HG03439 (cell line): ENCODE measurements around the gene PDGFA.

ENCODE experiments used
- ATAC-seq: cut with Tn5 transposase; IDR thresholded peaks from one replicate; pipeline ENCODE4 v1.9.1; 2021; ENCODE audit warnings: mild to moderate bottlenecking, moderate library complexity; ENCODE audit not compliant: unreplicated experiment

The PDGFA gene

DNA sequence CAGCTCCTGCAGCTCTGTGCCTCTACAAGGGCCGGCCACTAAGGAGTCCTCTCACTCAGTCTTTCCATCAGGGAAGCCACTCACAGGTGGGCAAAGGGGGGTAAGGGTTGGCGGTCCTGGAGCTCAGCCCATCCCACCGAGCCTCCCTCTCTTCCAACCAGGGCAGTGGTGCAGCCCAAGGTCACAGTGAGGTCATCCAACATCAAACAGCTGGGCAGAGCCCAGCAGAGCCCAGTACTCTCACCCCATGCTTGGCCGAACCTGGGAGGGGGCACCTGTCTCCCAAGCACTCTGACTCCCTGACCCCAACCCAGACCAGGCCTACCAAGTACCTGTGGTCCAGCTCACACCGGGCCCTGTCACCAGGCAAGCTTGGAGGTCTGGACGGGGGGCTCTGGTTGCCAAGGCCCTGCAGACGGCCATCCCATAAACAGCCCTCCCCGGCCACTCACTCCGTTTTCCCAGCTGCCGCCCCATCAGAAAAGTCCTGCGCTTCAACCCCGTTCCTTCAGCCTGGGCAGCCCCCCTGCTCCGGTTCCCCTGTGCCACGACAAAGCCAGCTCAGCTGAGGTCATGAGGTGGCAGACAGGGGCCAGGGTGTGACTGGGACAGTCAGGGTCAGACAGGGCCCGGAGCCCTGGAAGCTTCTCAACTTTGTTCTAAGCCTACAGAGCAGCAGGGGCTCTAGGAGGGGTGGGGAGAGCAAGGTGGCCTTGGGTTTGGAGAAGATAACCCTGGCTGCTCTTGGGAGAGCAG lies 27.5 kb downstream of the PDGFA start:
- no peak for ATAC-seq

GRCh38 chr7:491292-491957 lies 28.2 kb downstream of the PDGFA start:
- ATAC-seq: no peak

GRCh38 chr7:490461-491291 lies 29.0 kb downstream of the PDGFA start:
- ATAC-seq: no peak

DNA sequence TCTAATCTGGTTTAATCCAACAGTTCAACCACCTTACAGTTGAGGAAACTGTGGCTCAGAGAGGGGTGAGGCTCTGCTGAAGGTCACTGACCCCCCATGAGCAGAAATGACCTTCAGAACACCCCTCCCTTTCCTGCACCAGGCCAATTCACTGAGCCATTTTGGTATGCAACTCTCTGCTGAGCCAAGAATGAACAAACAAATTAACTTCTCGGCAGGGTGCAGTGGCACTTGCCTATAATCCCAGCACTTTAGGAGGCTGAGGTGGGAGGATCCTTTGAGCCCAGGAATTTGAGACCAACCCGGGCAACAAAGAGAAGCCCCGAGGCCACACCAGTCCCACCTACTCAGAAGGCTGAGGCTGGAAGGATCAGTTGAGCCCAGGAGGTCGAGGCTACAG lies 29.8 kb downstream of the PDGFA start:
- no peak for ATAC-seq

DNA sequence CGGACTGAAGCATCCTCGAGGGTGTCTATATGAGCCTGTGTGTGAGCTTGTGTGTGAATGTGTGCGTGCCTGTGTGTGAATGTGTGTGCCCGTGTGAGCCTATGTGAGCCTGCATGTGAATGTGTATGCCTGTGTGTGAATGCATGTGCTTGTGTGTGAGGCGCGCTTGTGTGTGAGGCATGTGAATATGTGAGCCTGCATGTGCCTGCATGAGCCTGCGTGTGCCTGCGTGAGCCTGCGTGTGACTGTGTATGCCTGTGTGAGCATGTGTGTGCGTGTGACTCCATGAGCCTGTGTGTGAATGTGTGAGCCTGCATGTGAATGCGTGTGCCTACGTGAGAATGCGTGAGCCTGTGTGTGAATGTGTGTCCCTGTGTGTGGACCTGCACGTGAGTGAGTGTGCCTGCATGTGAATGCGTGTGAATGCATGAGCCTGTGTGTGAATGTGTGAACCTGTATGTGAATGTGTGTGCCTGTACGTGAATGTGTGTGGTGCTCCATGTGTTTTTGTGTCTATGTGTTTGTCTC lies 33.4 kb downstream of the PDGFA start:
- ATAC-seq: no peak

GRCh38 chr7:485188-486081 lies 34.2 kb downstream of the PDGFA start:
- no peak for ATAC-seq

GRCh38 chr7:484356-485101 lies 35.1 kb downstream of the PDGFA start:
- ATAC-seq: no peak

DNA sequence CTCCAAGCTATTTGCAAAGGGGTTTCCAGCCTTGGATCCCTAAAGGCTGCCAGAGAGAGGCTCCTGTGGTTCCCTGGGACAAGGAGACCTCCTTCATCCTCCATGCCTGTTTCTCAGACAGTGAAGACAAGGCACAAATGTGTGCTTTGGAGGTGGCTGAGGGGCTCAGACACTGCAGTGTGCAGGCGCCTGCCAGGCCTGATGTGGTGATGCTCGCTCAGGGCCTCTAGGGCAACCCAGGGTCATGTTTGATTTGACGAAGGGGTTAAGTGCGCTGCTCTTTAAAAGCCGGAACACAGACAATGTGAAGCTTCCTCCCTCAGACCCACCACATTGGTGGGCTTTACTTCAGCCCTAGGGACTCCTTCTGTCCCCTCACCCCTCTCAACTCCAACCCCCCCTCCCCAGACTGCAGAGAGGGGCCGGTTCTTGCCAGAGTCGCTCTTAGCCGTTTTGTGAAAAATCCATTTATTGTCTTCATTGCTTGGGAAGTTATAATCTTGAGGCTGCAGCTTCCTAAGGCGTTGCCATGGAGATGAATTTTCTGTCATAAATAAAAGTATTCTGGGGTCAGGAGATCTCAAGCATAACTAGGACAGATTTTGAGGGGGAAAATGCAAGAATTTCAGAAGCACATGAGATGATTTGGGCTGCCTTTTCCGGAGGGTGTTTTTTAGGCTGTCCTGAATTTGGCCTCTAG lies 35.8 kb downstream of the PDGFA start:
- ATAC-seq: no peak

- no peak for ATAC-seq
Observed at GRCh38 chr7:482521-483083, 37.0 kb downstream of the PDGFA start.

- no peak for ATAC-seq
Observed at GRCh38 chr7:481219-481930, 38.3 kb downstream of the PDGFA start.

DNA sequence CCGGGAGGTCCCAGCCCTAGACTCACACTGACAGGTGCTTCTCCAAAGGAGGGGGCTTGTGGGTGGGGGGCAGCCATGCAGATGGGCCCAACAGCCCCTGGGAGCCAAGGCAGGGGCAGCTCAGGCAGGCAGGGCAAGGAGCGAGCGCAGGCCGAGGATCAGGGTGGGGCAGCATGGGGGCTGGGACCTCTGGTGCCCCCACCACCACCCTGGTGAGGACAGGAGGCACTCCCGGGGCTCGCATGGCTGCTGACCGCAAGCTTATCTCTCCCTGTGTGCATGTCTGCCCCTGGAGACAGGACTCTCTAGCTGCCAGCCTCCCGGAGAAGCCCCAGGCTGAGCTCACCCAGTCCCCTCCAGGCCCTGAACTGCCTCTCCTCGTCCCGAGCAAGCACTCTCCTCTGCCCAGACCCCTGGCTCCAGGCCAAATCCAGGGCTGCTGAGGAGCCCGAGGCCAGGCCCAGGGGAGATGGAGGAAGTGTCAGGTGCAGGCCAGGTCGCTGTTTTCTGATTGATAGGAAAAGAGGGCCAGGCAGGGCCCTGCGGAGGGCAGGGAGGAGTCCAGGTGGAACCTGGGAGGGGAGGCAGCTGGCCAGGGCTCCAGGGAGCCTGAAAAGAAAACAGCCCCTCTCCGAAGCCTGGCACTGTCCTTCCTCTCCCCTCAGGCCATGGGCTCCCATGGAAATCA lies 39.0 kb downstream of the PDGFA start:
- ATAC-seq: no peak

- no peak for ATAC-seq
Observed at GRCh38 chr7:479948-480499, 39.6 kb downstream of the PDGFA start.

- ATAC-seq: no peak
Observed at GRCh38 chr7:479115-479947, 40.3 kb downstream of the PDGFA start.

GRCh38 chr7:477626-478220 lies 41.9 kb downstream of the PDGFA start:
- ATAC-seq: no peak

- no peak for ATAC-seq
Observed at GRCh38 chr7:476736-477360, 42.8 kb downstream of the PDGFA start.
